Activated CD4-positive, alpha-beta T cell treated with anti-CD3 and anti-CD28 coated beads, Interleukin-2, Interleukin-6, amounts not matched to agents 100 ng/mL and 50 ng/mL, durations not matched to agents 16 hours and 8 hours (primary cell): Measurements from ENCODE around the gene PSMB3.

ENCODE experiments used
- DNase-seq: peaks from one replicate; pipeline ENCODE4 v3.0.0-alpha.2; 2020

PSMB3 gene

GRCh38 chr17:38798614-38799500, 46.3 kb downstream of the PSMB3 start:
- DNase-seq: peak; percentile 70

DNA sequence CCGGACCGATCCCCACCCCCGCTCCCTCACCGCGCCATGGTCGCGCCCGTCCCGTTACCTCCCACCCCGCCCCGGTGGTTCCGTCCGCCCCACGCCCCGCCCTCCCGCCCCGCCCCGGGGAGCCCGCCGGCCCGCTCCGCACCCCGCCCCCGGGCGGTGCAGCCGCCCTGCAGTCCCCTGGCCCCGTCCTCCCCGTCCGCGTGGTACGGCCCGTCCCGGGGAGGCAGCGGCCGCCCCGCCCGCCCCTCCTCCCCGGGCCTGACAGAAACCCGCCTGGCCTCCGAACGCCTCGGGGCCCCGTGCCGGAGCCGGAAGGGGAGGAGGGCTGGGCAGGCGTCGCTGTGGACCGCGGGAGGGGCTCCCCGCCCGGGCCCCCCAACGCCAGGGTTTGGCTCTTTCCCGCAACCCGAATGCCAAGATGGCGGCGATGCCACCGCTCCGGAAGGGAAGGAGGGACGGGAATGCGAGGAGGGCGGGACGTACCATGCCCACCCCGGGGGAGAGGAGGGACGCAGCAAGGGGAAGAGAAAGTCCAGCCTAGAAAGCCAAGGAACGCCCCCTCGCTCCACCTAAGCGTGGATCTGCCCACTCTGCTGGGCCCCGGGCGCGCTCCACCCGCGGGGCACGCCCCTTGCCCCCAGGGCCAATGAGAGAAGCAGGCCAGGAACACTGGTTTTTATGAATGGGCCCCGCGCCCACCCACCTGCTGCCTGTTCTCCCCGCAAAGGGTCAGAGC, 47.1 kb downstream of the PSMB3 start, which contains the start of gene PIP4K2B:
Gene PIP4K2B, minus strand, starts transcription at position 56 of the 736 bp plus-strand sequence. CDS start 132 bp downstream, outside the sequence.
- peak; percentile 95 for DNase-seq

GRCh38 chr17:38800237-38800760, 47.8 kb downstream of the PSMB3 start:
- DNase-seq: no peak

DNA sequence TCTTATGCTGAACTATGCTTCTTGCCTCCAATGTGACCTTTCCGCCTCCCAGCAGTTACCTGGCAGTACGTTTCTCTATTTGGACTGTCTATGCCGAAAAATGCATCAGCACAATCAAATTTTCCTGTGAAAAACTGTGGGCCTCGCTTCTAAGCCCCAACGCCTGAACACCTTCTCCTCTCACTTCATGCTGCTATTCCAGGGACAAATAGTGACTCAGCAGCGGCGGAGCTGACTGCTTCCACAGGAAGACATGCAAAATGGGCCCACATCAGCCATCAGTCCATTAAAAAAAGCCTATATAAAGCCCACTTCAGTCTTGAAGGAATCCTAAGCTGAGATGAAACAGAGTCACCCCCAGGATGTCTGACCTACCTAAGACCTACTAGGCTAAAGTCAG, 57.3 kb downstream of the PSMB3 start:
- no peak for DNase-seq
